Measurements from ENCODE around the gene PLGRKT.
"Not testable (repeated sequence)": the region's sequence is repeated elsewhere in the genome, so short reads cannot be mapped to it uniquely, and the experiment has no call there.

PLGRKT gene

DNA sequence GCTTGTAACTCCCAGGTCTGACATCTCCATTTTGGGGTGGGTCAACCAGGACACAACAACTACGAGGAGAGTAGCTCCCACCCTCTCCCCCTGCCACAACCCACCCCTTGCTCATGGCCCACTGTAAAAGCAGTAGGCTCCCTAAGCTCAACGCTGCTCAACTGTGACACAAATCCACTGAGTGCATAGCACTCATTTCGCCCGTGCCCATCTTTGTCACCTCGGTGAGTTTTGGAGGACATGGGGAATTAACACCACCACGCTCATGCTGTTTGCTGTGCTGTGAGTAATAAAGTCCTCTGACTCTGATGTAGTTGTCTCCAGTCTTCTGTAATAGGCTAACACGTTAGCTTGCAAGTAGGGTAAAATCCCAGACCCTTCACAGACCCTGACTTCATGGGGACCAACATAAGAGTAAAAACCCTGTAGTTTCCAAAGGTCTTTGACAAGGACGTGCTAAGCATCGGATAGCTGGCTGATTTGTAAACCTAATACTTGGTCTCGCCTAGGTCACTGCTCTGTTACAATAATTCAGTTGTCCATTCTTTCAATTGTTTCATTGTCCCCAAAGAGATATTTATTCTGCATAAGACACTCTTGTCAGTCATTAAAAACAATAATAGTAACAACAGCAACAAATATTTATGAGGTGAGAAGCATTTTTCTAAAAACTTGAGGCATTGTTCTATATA, 7.7 kb downstream of the PLGRKT start:
- no peak for DNase-seq

- DNase-seq = no peak
Observed at GRCh38 chr9:5428794-5429528, 8.8 kb downstream of the PLGRKT start.

GRCh38 chr9:5428172-5428571, 9.6 kb downstream of the PLGRKT start:
- no peak for DNase-seq

DNA sequence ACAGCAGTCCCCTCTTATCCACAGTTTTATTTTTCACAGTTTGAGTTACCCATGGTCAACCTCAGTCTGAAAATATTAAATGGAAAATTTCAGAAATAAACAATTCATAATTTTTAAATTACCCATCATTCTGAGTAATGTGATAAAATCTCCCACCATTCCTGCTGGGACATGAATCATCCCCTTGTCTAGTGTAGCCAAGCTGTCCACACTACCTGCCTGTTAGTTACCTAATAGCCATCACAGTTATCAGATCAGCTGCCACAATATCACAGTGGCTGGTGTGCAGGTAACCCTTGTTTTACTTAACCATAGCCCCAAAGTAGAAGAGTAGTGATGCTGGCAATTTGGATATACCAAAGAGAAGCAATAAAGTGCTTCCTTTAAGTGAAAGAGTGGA, 10.7 kb downstream of the PLGRKT start:
- no peak for DNase-seq

DNA sequence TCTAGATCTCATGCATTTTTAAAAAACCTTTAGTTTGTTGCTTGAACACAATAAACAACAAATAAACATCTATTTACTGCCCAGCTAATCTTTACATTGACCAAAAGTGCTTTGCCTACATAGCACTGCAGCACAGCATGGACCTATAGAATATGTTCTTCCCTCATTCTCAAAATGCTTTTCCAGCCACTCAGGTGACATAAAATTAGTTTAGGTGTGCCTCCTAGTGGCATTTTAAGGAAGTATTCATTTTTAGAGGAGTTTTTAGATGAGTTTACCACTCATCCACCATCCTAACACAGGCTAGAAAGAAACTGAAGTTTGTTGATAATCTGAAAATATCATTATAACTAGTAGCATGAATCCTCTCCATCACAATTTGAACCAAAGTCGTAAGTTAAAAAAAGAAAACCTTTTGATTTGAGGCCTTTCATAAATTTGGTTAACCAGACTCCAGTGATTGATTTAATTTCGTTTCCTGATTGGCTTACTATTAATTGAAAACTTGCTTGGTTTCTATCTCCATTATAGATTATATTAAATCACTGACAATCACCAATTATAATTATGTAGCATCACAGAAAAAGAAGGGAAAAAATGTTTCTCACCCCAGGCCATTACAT, 12.6 kb downstream of the PLGRKT start:
- DNase-seq = no peak

DNA sequence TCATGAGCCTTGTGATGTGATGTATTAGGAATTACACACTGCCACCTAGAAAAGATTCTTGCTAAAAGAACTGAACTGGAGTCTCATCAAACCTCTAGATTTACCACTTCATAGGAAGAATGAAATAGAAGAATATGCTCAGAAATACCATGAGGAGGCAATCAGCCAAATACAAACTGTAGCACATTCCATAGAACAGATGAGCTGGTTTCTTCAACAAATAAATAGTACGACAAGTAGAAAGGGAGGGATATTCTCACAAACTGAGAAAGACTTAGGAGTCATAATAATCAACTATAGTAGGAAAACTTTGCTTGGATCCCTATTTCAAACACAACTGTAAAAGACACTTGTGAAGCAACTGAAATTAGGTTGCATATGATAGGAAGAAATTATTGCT, 15.4 kb downstream of the PLGRKT start:
- DNase-seq = no peak

DNA sequence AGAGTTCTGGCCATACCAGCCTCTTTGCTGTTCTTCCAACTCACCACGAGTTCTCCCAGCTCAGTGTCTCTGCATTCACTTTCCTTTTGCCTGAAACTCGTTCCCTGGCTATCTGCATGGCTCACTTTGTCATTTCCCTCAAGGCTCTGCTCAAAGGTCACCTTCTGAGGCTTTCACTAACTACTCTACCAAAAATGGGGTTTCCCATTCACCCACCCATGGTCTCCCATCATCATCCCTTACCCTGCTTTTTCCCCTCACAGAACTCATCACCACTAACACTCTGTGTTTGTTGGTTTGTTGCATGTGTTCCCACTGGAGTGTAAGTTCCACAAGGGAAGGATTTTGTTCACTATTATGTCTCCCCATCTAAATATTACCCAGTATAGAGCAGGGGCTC, 16.6 kb downstream of the PLGRKT start:
- DNase-seq = no peak

DNA sequence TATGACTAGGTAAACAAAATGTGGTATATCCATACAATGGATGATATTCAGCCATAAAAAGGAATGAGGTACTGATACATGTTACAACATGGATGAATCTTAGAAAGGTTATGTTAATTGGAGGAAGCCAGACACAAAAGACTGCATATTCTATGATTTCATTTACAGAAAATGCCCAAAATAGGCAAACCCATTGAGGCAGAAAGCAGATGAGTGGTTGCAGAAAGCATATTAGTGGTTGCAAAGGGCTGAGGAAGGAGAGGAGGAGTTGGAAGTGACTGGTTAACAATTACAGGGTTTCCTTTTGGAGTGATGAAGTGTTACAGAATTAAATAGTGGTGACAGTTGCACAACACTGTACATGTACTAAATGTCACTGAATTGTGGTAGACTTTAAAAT, 17.7 kb downstream of the PLGRKT start:
- DNase-seq = no peak

- no peak for DNase-seq
Observed at GRCh38 chr9:5418481-5418880, 19.2 kb downstream of the PLGRKT start.

GRCh38 chr9:5416953-5417352, 20.8 kb downstream of the PLGRKT start:
- DNase-seq = no peak

DNA sequence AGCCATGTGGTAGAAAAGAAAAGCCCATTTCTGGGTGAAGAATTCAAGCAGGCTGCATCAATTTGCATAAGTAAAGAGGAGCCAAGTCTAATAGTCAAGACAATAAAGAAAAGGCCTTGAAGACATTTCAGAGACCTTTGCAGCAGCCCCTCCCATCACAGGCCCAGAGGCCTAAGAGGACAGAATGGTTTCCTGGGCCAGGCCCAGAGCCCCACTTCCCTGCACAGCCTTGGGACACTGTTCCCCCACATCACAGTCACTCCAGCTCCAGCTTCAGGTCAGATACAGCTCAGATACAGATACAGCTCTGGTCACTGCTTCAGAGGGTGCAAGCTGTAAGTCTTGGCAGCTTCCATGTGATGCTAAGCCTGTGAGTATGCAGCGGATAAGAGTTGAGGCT, 29.1 kb downstream of the PLGRKT start:
- no peak for DNase-seq

GRCh38 chr9:5402217-5402616, 35.5 kb downstream of the PLGRKT start:
- no peak for DNase-seq

GRCh38 chr9:5397547-5397946, 40.2 kb downstream of the PLGRKT start:
- DNase-seq = not testable (repeated sequence)

DNA sequence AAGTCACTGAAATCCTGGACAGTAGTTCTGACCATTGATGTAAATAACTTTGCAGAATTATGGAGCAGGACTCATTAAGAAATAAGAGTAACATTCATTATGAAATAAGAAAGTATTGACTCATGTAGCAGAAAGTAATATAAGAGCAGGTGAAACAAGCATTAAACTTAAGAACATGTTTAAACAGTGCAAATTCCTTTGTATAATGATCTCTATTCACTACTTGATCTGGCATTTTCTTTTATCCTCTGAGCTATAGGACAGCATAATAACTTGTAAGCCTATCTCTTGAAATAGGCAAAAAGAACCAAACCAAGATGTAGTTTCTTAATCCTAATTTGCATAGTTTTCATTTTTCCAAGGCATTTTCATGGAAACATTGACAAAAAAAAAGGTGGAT, 42.3 kb downstream of the PLGRKT start:
- DNase-seq = no peak

DNA sequence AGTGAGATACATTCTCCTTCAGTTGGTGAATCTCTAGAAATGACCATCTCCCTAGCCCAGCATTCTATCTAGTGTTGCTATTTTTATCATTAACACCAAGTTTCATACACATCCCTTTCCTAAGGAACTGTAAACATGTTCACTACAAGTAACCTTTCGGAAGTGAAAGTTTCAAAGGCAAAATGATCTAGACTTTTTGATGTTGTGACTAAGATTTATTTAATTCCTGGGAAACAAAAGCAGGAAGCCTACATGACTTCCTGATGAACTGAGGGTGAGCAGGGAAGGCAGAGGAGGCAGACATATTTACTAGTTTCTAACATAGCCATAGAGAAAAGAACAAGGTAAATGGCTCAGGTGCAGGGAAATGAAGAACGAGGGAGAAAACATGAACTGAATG, 43.7 kb downstream of the PLGRKT start:
- DNase-seq = not testable (repeated sequence)

DNA sequence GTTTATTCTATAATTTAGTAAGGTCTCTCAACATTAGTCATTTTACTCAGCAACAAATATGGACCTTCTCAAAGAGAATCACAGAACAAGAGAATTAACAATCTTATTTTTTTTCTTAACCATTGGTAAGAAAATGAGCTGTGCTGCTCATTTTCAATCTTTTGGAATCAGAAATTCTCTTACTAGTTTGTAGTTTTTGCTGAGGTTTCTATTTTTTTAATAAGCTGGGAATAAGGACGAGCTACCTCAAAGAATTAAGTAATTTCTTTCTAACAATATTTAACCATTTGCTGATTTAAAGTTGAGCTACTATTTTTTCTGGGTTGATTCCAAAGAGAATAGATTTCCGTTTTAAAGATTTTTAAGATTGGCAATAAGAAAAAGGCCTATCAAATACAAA, 44.2 kb downstream of the PLGRKT start:
- DNase-seq = no peak

GRCh38 chr9:5392285-5392684, 45.4 kb downstream of the PLGRKT start:
- no peak for DNase-seq

DNA sequence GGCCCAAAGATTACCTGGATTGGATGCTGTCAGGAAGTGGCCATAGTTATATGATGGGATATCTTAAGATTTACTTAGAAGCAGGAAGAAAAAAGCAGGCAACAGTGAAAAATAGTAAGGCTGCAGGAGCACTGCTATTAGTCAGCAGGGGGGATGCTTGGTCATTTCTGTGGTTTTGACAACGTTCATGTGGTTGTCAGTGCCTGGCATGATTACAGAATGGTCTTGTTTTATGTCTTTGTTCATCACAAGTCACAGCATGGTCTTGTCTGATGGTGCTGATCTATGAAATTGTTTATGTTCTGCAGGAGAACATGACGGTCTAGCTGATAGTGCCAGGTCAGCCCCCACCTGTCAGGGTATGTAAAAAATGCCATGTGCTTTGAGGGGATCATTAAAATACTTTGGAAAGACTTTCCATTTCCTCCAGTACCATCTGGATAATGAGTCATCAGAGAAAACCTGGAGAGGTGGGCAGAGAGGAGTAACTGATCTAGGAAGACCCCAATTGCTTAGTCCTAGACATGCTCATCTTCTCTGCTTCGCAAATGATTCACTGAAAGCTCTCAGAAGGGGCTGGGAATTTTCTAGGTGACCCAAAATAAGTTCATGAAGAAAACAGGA, 48.5 kb downstream of the PLGRKT start:
- no peak for DNase-seq

GRCh38 chr9:5388026-5388819, 49.5 kb downstream of the PLGRKT start:
- no peak for DNase-seq

DNA sequence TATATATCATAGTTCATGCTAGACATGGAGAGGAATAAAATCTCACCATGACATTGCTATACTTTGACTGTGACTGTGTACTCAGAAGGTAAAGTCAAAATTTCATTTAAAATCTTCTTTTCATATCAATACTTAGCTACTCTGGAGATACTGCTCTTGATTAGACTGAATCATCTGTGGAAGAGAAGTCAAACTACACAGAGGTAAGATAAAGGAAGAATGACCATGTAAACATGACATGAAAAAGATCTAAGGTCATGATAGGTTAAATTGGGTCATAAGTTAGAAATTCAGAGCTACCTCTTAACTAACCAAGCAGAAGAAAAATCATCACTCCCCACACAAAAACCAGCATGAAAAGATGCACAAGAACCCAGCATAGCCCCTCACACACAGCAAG, 53.3 kb downstream of the PLGRKT start:
- no peak for DNase-seq

DNA sequence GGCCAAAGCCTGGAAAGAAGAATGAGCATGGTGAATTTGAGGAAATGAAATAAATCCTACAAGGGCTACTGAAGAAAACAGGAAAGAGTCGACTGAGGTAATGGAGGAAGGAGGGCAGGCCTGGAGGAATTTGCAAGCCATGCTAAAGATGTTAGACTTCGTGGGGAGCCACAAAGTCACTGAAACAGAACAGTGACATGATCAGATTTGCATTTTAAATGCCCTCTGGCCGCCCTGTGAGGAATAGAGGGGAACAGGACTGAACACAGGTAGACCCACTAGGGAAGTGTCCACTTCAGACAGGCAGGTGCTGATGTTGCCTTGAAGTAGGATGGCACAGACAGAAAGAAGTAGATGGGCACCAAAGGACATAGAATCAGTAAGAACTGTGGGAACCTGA, 55.2 kb downstream of the PLGRKT start:
- no peak for DNase-seq

GRCh38 chr9:5375790-5376477, 61.8 kb downstream of the PLGRKT start:
- DNase-seq = no peak
